IMR-90 (cell line): ENCODE results near the gene AKT2. TPM values are rescaled to one million over a fixed set of nuclear protein-coding genes. Genes with fewer than 3 reads are reported as not detected.

ENCODE experiments used
- ATAC-seq: fragments of 200-7000 bp; cut with Tn5 transposase; 2 replicates; pipeline ENCODE4 v1.9.1; 2020; ENCODE audit warnings: low read depth, mild to moderate bottlenecking, moderate library complexity
- BruUV-seq: library from RNA; stranded (reverse); fragments of 400-500 nt; replicated peaks from 2 replicates; lab custom pipeline; 2021; lab: Mats Ljungman, UMichigan
- CTCF ChIA-PET: fragments of 300-600 bp; formaldehyde crosslinking; extraction: SDS; loops from one replicate; lab custom pipeline; 2021; ENCODE audit warnings: antibody characterized with exemption; lab: Yijun Ruan, JAX
- POLR2A ChIA-PET: fragments of 300-600 bp; sonication (Branson Sonifier 250); formaldehyde crosslinking; loops from one replicate; lab custom pipeline; 2022; ENCODE audit warnings: antibody characterized with exemption; ENCODE audit not compliant: unreplicated experiment; lab: Charles Lee
- DNase-seq: peaks from one replicate; pipeline ENCODE4 v3.0.0; 2013
- H2AFZ ChIP-seq: replicated peaks from 2 replicates; pipeline ENCODE3; 2013; ENCODE audit warnings: low read length, mild to moderate bottlenecking; ENCODE audit not compliant: poor library complexity
- H2AK5ac ChIP-seq: 2 replicates; pipeline ENCODE4 v1.6.1; 2013; ENCODE audit warnings: low read depth, low read length, inconsistent platforms
- H2AK9ac ChIP-seq: replicated peaks from 2 replicates; pipeline ENCODE3; 2013; ENCODE audit warnings: mild to moderate bottlenecking, low read depth, low read length, moderate library complexity; ENCODE audit not compliant: poor library complexity
- H2BK120ac ChIP-seq: 2 replicates; pipeline ENCODE4 v1.6.1; 2013; ENCODE audit warnings: low read depth, low read length, inconsistent platforms
- H2BK15ac ChIP-seq: 3 replicates; pipeline ENCODE4 v1.6.1; 2013; ENCODE audit warnings: low read depth, low read length, inconsistent platforms
- H2BK20ac ChIP-seq: 2 replicates; pipeline ENCODE4 v1.6.1; 2013; ENCODE audit warnings: low read depth, mild to moderate bottlenecking, inconsistent platforms, low read length, moderate library complexity
- H2BK5ac ChIP-seq: 2 replicates; pipeline ENCODE4 v1.6.1; 2013; ENCODE audit warnings: mild to moderate bottlenecking, low read depth, low read length, inconsistent platforms; ENCODE audit not compliant: poor library complexity, severe bottlenecking
- H3K14ac ChIP-seq: replicated peaks from 2 replicates; pipeline ENCODE4 v1.6.1; 2013; ENCODE audit warnings: low read depth, low read length, inconsistent platforms
- H3K18ac ChIP-seq: 2 replicates; pipeline ENCODE4 v1.6.1; 2013; ENCODE audit warnings: low read depth, low read length, control low read depth
- H3K23ac ChIP-seq: 2 replicates; pipeline ENCODE4 v1.6.1; 2013; ENCODE audit warnings: low read depth, low read length, inconsistent platforms
- H3K27ac ChIP-seq: 2 replicates; pipeline ENCODE4 v1.5.1; 2013; ENCODE audit warnings: mild to moderate bottlenecking, control low read depth, low read length; ENCODE audit not compliant: insufficient read depth
- H3K27me3 ChIP-seq: 2 replicates; pipeline ENCODE4 v1.6.1; 2013; ENCODE audit warnings: low read length; ENCODE audit not compliant: control insufficient read depth, insufficient read depth
- H3K36me3 ChIP-seq: 2 replicates; pipeline ENCODE4 v1.6.1; 2013; ENCODE audit warnings: low read length, mixed read lengths; ENCODE audit not compliant: control insufficient read depth, insufficient read depth
- H3K4ac ChIP-seq: 2 replicates; pipeline ENCODE4 v1.6.1; 2013; ENCODE audit warnings: low read depth, low read length, inconsistent platforms
- H3K4me1 ChIP-seq: 2 replicates; pipeline ENCODE4 v1.6.1; 2013; ENCODE audit warnings: low read length, mixed read lengths; ENCODE audit not compliant: control insufficient read depth, insufficient read depth
- H3K4me2 ChIP-seq: 2 replicates; pipeline ENCODE4 v1.6.1; 2013; ENCODE audit warnings: low read depth, mild to moderate bottlenecking, control low read depth, low read length, moderate library complexity
- H3K4me3 ChIP-seq: 2 replicates; pipeline ENCODE4 v1.5.1; 2013; ENCODE audit warnings: low read depth, mild to moderate bottlenecking, control low read depth, low read length, moderate library complexity; ENCODE audit not compliant: insufficient read depth
- H3K56ac ChIP-seq: 2 replicates; pipeline ENCODE4 v1.6.1; 2013; ENCODE audit warnings: low read length, inconsistent platforms; ENCODE audit not compliant: insufficient read depth; ENCODE audit errors: extremely low read depth
- H3K79me1 ChIP-seq, 2 experiments: 2 replicates each; pipeline ENCODE4 v1.6.1; 2013; ENCODE audit warnings: low read length in 2 of 2, inconsistent platforms in 1 of 2, low read depth in 1 of 2
- H3K9ac ChIP-seq: 2 replicates; pipeline ENCODE4 v1.6.1; 2013; ENCODE audit warnings: low read depth, low read length, control low read depth
- H3K9me1 ChIP-seq: 2 replicates; pipeline ENCODE4 v1.6.1; 2013; ENCODE audit warnings: low read length, inconsistent platforms; ENCODE audit not compliant: insufficient read depth
- H3K9me3 ChIP-seq: 2 replicates; pipeline ENCODE4 v1.6.1; 2013; ENCODE audit warnings: low read length; ENCODE audit not compliant: control insufficient read depth, insufficient read depth
- H4K20me1 ChIP-seq: 2 replicates; pipeline ENCODE4 v1.6.1; 2013; ENCODE audit warnings: low read length, inconsistent platforms; ENCODE audit not compliant: insufficient read depth
- H4K5ac ChIP-seq: 2 replicates; pipeline ENCODE4 v1.6.1; 2013; ENCODE audit warnings: mild to moderate bottlenecking, low read depth, low read length, control low read depth
- H4K8ac ChIP-seq, 2 experiments: 2 replicates each; pipeline ENCODE4 v1.6.1; 2013; ENCODE audit warnings: low read depth in 2 of 2, low read length in 2 of 2, control low read depth in 1 of 2, inconsistent platforms in 1 of 2
- H4K91ac ChIP-seq: 2 replicates; pipeline ENCODE4 v1.6.1; 2013; ENCODE audit warnings: low read depth, low read length, inconsistent platforms; ENCODE audit not compliant: insufficient read depth
- BHLHE40 ChIP-seq: fragments of 150-350 bp; IDR thresholded peaks from 2 replicates; pipeline ENCODE4 v1.6.1; 2016; ENCODE audit warnings: mild to moderate bottlenecking, low read depth, low read length
- CHD1 ChIP-seq: IDR thresholded peaks from 2 replicates; pipeline ENCODE4 v1.6.1; 2012; ENCODE audit warnings: low read depth, low read length, improper control_type of control experiment
- FOS ChIP-seq: fragments of 150-350 bp; IDR thresholded peaks from 2 replicates; pipeline ENCODE4 v1.6.1; 2016; ENCODE audit warnings: low read depth, low read length
- MXI1 ChIP-seq: IDR thresholded peaks from 2 replicates; pipeline ENCODE4 v1.6.1; 2012; ENCODE audit warnings: low read depth, mild to moderate bottlenecking, low read length, moderate library complexity, borderline replicate concordance
- NFE2L2 ChIP-seq: fragments of 150-350 bp; IDR thresholded peaks from 2 replicates; pipeline ENCODE4 v1.6.1; 2016; ENCODE audit warnings: low read depth, mild to moderate bottlenecking, low read length
- POLR2A ChIP-seq: IDR thresholded peaks from 2 replicates; pipeline ENCODE4 v1.6.1; 2012; ENCODE audit warnings: mild to moderate bottlenecking, low read depth, low read length
- RCOR1 ChIP-seq: IDR thresholded peaks from 2 replicates; pipeline ENCODE4 v1.6.1; 2012; ENCODE audit warnings: mild to moderate bottlenecking, low read length, improper control_type of control experiment; ENCODE audit not compliant: insufficient replicate concordance
- SMC3 ChIP-seq: fragments of 150-350 bp; IDR thresholded peaks from 2 replicates; pipeline ENCODE4 v1.6.1; 2016; ENCODE audit warnings: low read depth, mild to moderate bottlenecking, antibody characterized with exemption, low read length, moderate library complexity
- WGBS, 2 experiments: methylation state at CpG; one replicate each; pipeline versions ENCODE4 v1.1.5 to v1.1.7; 2013; ENCODE audit warnings: missing lambda C conversion rate in 2 of 2; ENCODE audit not compliant: insufficient read length in 1 of 2; ENCODE audit errors: extremely low coverage in 2 of 2; 5-methylcytosine and 5-hydroxymethylcytosine counted together
- dilution Hi-C: fragments of 300-500 bp; cut with HindIII; formaldehyde crosslinking; loops from one replicate; pipeline ENCODE4 v1.14.3; 2018; ENCODE audit warnings: low sequenced_read_pairs; ENCODE audit not compliant: unreplicated experiment
- in situ Hi-C: fragments of 300-500 bp; cut with MboI; formaldehyde crosslinking; loops from 3 replicates; pipeline ENCODE4 v1.14.3; 2019; ENCODE audit warnings: low sequenced_read_pairs, inconsistent platforms, mixed read lengths
- intact Hi-C: fragments of 100-400 bp; cut with micrococcal nuclease; formaldehyde crosslinking; loops from 2 replicates; pipeline ENCODE4 v1.10.0; 2022
- polyA plus RNA-seq, 3 experiments: library from polyadenylated mRNA; depleted of rRNA; stranded (reverse); fragments of >200 nt; gene quantifications; 2 replicates each; pipeline ENCODE4 v1.2.3, GENCODE V29; 2012; ENCODE audit warnings: low replicate concordance in 1 of 3
- total RNA-seq: library from RNA; depleted of rRNA; stranded (reverse); fragments of >200 nt; gene quantifications from 2 replicates; pipeline ENCODE4 v1.2.3, GENCODE V29; 2012

Gene AKT2
- total and polyA plus RNA-seq, 2 of the 4 experiments (the other 2 are of a cell fraction), result 61.5 to 104 TPM

DNA sequence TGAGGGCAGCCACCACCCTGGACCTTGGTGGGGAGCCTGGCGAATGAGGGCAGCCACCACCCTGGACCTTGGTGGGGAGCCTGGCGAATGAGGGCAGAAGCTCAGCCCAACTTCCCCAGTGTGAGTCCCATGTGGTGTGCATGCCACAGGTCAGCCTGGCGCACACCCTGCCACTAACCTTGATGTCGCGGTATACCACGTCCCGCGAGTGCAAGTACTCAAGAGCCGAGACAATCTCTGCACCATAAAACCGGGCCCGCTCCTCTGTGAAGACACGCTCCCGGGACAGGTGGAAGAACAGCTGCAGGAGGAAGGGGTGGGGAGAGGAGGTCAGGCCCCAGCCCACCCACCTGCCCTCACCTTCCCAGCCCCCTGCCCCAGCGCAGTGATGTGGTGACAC lies 47.4 kb downstream of the AKT2 start:
- no peak overlapping the region for H3K18ac ChIP-seq
- H2BK5ac ChIP-seq, result no peak overlapping the region
- ATAC-seq (no peak), DNase-seq (no peak)
- no peak overlapping the region for H2AK5ac ChIP-seq
- no peak overlapping the region for H3K4ac ChIP-seq
- H3K9ac ChIP-seq, result no peak overlapping the region
- BruUV-seq, result no TSS peak
- H3K27ac ChIP-seq, result no peak overlapping the region
- intact Hi-C loops (no loop called here), dilution Hi-C loops (no loop called here), in situ Hi-C loops (no loop called here)
- H3K56ac ChIP-seq, result no peak overlapping the region
- no peak overlapping the region for H4K91ac ChIP-seq
- H4K20me1 ChIP-seq, result no peaks in the 10 kb centered on the region; the same call in 1 of the 2 replicates
- no peak overlapping the region for H2AFZ ChIP-seq
- H3K4me2 ChIP-seq, result no peak overlapping the region
- peaks cover 0 to 6% of the 10 kb centered on the region in 2 experiments; a peak in 1 of 4 replicates for H3K79me1 ChIP-seq
- no peak overlapping the region for H2AK9ac ChIP-seq
- H4K8ac ChIP-seq, result no peak overlapping the region
- H3K23ac ChIP-seq, result no peak overlapping the region
- H3K9me3 ChIP-seq, result no peaks in the 10 kb centered on the region
- H4K5ac ChIP-seq, result no peak overlapping the region
- TF ChIP-seq POLR2A, result no peak
- no peak for TF ChIP-seq BHLHE40
- no peak for TF ChIP-seq SMC3
- no peak for TF ChIP-seq RCOR1
- no peak for TF ChIP-seq CHD1
- TF ChIP-seq NFE2L2, result no peak
- TF ChIP-seq FOS, result no peak
- TF ChIP-seq MXI1, result no peak
- H3K27me3 ChIP-seq, result no peaks in the 10 kb centered on the region
- H3K4me1 ChIP-seq, result no peaks in the 10 kb centered on the region
- no peaks in the 10 kb centered on the region for H3K9me1 ChIP-seq
- H3K14ac ChIP-seq, result no peak overlapping the region
- H3K4me3 ChIP-seq, result no peak overlapping the region
- ChIA-PET POLR2A (no interaction called here), CTCF (no interaction called here)
- H2BK20ac ChIP-seq, result no peak overlapping the region
- H2BK15ac ChIP-seq, result no peak overlapping the region
- peaks cover 74% of the 10 kb centered on the region for H3K36me3 ChIP-seq
- no peak overlapping the region for H2BK120ac ChIP-seq
- 100% methylated on average over 3 of the region's 14 CpGs; no CpG with 5 or more reads in 1 of the 2 experiments for WGBS, 2 experiments
